CD4-positive, alpha-beta T cell treated with Interferon gamma for 1 hour (primary cell): ENCODE results near the gene PARD6G.
"Not testable (repeated sequence)": the region's sequence is repeated elsewhere in the genome, so short reads cannot be mapped to it uniquely, and the experiment has no call there.

Source experiments
- DNase-seq: peaks from one replicate; pipeline ENCODE4 v3.0.0-alpha.2; 2020

The PARD6G gene, protein sequence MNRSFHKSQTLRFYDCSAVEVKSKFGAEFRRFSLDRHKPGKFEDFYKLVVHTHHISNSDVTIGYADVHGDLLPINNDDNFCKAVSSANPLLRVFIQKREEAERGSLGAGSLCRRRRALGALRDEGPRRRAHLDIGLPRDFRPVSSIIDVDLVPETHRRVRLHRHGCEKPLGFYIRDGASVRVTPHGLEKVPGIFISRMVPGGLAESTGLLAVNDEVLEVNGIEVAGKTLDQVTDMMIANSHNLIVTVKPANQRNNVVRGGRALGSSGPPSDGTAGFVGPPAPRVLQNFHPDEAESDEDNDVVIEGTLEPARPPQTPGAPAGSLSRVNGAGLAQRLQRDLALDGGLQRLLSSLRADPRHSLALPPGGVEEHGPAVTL

DNA sequence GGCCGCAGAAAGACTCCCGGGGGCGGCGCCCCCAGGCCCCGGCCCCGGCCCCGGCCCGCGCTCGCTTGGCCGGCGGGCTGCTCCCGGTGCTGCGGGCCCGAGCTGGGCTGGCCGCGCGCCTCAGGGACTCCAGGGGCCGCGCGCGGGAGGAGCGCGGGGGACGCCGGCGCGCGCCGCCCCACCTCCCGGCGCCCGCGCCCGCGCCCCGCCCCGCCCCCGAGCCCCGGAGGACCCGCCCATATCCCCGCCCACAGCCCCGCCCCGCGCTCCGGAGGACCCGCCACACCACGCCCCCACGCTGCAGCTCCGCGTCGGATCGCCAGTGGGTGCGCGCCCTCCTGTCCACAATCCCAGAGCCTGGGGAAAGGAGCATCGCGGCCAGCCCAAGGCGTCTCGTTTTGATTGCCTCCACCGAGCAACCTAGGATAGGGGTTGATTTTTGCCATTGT lies at the start of gene PARD6G:
TSS of gene PARD6G (minus strand) at position 122 of the 449 bp plus-strand sequence. CDS start 166 bp downstream, outside the sequence.
- peak; percentile 54 for DNase-seq

DNA sequence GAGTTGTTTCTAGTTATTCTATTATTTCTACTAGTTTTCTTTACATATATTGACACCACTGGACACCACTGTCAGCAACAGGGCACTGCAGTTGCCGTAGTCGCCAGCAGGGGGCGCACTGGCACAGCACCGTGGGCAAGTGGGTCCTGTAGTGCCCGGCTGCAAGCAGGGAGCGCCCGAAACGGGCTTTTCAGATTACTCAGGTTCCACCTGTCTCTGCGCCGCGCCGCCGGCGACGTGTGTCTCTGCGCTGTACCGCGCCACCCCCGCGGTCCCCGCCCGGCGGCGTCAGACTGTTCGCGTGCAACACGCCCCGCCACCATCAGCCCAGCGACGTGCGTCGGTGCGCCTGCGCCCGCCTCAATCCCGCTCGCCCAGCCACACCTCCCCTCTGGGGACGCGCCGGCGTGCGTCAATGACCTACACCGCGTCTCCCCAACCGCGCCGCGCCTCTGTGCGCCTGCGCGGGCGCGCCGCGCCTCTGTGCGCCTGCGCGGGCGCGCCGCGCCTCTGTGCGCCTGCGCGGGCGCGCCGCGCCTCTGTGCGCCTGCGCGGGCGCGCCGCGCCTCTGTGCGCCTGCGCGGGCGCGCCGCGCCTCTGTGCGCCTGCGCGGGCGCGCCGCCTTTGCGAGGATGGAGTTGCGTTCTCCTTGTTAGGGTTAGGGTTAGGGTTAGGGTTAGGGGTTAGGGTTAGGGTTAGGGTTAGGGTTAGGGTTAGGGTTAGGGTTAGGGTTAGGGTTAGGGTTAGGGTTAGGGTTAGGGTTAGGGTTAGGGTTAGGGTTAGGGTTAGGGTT lies 15.1 kb upstream of the PARD6G start:
- not testable (repeated sequence) for DNase-seq

DNA sequence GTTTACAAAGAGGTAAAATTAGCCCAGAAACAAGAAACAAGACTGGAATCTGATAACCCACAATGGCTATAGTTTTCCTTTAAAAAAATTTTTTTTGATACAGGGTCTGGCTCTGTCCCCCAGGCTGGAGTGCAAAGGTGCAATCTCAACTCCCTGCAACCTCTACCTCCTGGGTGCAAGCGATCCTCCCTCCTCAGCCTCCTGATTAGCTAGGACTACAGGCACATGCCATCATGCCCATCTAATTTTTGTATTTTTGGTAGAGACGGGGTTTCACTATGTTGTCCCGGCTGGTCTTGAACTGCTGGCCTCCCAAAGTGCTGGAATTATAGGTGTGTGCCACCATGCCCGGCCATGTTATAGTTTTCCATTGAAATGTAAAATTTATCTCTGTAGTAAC lies 12.3 kb upstream of the PARD6G start:
- no peak for DNase-seq

DNA sequence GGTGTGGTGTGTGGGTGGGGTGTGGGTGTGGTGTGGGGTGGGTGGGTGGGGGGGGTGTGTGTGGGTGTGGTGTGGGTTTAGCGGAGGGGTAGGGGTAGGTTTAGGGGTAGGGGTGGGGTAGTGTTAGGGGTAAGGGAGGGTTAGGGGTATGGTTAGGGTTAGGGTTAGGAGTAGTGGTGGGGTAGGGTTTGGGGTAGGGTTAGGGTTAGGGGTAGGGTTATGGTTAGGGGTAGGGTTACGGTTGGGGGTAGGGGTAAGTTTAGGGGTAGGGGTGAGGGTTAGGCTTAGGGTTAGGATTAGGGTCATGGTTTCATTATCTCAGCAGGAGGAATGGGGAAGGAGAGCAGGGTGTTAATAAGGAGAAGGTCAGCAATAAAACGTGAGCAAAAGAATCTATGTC lies 11.3 kb upstream of the PARD6G start:
- no peak for DNase-seq

DNA sequence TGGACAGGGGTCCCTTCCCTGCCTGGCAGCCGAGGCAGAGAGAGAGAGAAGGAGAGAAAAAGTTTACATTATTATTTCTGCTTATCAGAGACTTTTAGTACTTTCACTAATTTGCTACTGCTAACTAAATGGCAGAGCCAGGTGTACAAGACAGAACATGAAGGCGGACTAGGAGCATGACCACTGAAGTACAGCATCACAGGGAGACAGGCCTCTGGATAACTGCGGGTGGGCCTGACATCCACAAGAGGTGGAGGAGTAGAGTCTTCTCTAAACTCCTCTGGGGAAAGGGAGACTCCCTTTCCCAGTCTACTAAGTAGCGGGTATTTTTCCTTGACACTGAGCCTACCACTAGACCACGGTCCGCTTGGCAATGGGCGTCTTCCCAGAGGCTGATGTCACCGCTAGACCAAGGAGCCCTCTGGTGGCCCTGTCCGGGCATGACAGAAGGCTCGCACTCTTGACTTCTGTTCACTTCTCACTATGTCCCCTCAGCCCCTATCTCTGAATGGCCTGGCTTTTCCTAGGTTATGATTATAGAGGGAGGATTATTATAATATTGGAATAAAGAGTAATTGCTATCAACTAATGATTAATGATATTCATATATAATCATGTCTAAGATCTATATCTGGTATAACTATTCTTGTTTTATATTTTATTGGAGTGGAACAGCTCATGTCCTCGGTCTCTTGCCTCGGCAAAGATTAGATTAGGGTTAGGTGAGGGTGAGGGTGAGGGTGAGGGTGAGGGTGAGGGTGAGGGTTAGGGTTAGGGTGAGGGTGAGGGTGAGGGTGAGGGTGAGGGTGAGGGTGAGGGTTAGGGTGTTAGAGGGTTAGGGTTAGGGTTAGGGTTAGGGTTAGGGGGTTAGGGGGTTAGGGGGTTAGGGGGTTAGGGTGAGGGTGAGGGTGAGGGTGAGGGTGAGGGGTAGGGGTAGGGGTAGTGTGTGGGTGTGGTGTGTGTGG lies 10.5 kb upstream of the PARD6G start:
- peak; percentile 48 for DNase-seq

DNA sequence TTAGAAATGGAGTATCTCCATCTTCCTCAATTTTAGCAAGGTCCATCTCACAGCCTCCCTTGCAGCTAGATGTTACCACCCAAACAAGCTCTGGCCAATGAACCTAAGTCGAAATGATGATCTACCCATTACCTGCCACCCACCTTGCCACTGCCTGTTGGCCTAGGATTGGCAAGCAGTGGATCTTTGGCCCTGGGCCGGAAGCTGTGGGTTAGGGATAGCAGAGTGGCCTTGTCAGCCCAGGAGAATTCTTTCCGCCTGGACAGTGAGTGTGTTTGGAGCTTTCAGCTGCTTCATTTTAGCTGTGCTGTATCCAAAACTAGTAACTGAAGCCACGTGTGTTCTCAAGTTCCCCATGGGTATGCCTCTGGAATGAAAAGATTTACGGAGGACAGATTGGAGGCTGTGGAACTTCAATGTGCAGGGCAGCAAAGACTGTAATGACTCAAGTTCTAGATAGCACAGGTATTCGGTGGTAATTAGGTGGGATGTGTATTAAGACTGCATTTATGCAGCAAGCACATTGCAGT lies 7.7 kb upstream of the PARD6G start:
- DNase-seq, result no peak

DNA sequence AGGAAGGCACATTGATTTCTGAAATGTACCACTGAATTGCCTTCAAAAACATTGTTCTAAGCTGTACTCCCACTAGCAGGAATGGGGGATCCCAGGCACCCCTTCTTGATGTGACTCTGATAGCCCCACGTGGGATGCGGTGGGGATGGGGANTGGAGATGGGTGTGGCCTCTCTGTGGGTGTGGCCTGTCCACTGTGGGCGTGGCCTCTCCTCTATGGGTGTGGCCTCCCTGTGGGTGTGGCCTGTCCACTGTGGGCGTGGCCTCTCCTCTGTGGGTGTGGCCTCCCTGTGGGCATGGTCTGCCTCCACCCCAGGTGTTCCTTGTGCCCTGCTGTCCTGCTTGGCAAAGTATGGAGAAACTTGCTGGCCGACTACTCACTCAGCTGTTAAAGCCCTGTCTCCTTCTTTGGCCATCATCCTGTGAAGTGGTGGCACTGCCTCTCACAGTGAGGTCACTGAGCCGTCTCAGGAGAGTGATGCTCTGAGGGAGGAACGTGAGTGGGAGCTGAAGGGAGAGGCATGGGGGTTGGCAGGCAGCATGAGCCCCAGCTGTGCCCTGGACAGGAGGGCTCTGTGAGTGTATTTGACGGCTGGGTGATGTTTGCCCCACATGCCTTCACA lies 6.7 kb upstream of the PARD6G start:
- no peak for DNase-seq

DNA sequence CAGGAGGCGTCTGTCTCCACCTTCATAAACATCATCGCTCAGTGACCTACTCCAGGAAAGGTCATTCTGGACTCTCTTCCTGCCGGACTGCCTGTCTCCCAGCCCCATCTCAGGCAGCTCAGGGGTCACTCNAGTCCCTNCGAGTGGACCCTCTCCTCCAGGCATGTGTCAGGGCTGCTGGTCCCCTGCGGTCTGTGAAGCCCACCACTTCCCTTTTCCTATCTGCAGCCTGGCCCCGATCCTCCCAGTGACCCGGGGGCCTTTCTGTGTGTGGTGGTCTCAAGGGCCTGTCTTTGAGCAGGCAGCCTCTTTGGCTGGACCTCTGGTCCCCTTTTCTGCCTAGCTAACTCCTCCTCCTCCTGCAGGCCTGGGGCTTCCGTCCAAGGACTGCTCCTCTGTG lies 5.9 kb upstream of the PARD6G start:
- DNase-seq, result no peak

DNA sequence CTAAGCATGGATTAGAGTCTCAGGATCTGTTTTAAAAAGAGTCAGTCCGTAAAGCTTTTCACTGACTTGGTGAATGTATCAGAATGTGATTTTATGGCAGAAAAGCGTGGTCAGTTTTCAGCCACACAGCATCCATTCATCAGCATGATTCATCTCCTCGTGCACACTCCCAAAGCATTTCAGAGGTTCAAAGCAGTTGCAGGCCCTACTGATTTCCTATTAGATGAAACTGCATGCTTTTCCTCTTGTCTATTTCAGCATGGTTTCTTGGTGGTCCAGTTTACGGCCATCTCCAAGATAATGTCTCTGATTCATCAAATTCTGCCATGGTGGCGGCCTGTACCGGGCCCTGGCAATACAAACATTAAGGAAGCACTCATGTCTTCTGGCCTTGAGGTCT lies 4.8 kb upstream of the PARD6G start:
- no peak for DNase-seq

DNA sequence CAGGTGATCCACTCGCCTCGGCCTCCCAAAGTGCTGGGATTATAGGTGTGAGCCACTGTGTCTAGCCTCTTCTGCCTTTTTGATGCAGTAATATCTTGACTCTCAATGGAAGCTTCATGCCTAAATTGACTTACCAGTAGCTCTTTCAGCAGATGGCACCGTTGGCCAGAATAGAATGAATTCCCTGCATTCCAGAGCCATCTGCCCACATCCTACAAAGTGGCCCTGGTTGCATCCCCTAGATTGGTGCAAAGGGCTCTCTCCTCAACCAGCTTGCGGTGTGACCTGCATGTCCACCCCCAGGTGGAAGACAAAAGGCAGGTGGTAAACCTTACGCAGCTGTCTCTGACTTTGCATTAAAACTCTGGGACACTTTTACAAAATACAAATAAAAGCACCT lies 4.4 kb upstream of the PARD6G start:
- no peak for DNase-seq

DNA sequence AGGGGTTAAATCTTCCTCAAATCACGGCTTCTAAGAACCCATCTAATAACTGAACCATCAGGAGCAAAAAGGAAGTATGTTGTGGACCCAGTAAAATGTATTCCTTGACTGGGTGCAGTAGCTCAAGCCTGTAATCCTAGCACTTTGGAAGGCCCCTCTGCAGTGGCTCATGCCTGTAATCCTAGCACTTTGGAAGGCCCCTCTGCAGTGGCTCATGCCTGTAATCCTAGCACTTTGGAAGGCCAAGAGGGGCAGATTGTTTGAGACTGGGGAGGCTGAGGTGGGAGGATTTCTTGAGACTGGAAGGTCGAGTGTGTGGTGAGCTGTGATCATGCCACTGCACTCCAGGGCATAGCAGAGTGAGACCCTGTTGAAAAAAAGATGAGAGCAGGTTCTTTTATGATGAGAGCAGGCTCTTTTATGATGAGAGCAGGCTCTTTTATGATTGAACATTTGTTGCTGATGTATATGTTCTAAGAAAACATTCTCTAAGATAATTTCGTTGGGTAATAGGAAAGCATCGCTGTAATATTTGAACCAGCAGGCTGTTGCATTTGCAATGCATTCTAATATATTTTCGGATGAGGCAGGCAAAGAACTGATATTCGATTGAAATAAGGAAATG lies 3.5 kb upstream of the PARD6G start:
- no peak for DNase-seq

DNA sequence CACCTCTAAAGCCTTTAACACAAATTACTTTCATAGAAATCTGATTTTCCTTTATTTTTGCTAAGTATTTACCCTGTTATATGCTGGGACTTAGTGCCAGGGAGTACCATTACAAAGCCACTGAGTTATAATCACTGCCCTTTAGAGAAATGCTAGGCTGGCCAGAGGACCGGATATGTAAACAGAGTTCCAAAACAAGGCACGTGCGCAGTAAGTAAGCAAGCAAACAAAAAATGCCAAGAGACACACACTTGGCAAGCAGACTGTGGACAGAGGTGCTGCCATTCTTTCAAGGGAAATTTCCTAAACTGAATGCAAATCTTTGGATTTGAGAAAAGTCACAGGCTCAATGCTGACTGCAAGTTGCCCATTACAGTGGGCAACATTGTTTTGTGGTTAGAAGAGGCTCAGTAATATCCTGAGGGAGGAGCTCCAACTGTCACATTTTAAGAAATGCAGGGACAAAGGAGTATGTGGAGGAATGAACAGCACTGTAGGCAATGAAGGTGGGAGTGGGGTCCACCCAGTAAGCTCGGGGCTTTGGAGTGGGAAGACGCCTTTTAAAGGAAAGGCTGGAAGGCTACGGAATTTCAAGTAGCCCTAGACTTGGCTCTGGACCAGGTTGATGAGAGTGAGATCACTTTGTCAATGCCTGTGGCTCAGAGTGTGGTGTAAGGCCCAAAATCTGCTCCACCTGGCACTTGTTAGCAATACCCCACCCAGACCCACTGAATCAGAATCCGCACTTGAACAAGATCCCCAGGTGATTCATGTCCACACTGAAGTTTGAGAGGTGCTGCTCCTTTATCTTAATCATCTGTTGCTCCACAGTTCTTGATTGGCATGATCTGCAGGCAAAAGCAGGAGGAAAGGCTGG lies 2.1 kb upstream of the PARD6G start:
- DNase-seq, result no peak

DNA sequence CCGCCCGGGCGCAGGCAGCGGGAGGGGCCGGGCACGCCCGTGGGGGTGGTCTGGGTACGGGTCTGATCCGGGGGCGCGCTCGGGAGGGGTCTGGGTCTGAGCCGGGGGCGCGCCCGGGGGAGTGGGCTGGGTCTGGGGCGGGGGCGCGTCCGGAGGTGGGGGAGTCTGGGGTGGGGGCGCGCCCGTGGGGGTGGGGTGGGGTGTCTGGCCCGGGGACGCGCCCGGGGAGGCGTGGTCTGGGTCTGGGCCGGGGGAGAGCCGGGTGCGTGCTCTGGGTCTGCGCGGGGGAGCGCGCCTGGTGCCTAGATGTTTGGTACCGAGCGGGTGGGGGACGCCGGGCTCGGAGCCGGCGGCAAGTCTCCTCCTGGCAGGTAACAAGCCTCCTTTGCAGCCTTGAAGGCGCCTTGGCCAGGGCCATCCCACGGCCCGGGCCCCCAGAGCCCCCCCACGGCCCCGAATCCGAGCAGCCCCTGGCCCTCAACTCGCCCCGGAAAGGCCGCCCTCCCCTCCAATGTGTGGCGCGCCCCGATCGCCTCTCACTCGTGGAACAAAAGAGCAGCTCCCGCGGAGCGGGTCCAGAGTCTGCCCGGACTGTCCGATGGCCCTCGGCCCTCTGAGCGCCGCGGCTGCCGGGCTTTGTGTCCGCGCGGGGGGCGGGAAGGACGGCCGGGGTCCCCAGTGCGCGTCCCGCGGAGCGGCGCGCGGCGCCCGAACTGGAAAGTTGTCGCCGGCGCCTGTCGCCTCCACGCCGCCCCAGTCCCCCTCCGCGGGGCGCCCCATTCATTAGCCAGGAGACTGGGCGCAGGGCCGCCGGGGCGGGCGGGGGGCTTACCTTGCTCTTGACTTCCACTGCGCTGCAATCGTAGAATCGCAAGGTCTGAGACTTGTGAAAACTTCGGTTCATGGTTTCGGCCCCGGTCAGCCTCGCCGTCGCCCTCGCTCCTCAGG lies 595 bp downstream of the PARD6G start:
- DNase-seq, result no peak

DNA sequence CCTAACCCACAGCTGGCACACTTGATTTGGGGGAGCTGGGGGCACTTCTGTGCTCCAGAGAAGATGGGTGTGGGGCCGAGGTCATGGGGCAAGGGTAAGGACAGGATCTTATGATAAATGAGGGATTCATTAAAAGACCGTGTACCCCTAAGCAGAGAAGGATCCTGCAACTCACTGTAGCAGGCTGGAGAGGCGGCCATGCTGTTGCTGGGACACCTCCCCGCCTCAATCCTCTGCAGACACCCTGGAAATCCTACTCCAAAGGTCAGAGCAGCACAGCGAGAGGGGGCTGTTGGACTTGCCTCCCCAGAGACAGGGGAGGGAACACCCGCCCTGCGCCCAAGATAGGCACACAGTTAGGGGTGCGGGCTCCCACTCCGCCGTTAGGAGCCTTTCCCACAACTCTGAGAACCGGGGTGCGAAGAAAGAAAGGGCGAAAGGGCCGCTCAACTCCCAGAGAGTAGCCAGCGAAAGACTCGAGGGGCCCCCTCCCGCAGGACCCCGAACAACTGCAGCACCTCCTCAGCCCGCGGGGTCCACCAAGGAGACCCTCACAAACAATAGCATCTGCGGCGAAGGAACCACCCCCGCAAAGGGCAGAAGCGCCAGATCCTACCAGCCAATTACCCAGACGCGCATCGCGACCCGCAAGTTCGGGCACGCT lies 1.4 kb downstream of the PARD6G start:
- DNase-seq, result no peak

DNA sequence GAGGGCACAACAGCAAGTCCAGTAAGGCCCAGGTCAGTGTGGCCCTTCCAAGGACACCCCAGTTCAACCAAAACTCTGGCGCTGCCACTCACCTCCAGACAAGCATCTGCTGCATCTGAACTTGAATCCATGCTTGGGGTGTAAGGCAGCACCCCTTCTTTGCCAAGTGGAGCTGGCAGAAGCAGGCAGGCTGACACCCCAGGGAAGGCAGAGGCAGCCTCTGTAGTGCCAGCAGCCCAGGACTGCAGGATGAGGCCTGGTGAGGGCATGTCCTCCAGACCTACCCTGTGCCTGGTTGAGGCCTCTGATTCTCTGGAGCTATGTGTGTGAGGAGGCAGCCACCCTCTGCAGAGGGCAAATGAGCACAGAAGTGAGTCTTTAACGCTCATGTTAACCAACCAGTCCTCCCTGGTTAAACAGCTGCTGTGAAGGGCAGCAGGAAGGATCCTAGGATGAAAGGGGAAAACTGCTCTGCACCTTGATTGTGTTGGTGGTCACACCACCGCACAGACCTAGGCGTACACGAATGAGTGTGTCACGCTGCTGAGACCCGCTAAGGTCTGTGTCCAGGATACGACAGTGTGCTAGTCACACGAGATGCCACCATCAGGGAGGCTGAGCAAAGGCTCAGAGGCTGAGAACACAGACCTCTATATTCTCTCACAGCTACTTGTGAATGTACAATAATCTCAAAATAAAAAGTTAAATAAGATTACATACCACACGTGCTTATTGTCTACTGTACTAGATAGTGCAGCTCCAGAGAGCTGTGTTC lies 2.2 kb downstream of the PARD6G start:
- no peak for DNase-seq

DNA sequence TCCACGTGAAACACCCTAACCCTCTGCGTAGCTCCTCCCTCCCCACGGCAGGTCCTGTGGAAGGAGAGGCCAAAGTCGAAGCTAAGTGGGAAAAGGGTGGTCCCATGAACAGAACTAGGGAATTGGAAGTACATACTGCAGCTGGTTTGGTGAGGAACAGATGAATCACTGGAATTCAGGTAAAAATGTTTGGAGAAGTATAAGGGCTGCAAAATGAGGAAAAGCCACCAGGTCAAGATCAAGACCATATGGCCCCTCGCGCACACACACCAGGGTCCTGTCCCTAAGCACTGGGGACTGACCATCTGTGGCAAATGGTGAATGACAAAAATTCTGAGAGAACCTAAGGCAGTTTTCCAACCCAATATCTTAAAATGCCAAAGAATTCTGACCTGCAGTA lies 3.1 kb downstream of the PARD6G start:
- DNase-seq, result no peak

DNA sequence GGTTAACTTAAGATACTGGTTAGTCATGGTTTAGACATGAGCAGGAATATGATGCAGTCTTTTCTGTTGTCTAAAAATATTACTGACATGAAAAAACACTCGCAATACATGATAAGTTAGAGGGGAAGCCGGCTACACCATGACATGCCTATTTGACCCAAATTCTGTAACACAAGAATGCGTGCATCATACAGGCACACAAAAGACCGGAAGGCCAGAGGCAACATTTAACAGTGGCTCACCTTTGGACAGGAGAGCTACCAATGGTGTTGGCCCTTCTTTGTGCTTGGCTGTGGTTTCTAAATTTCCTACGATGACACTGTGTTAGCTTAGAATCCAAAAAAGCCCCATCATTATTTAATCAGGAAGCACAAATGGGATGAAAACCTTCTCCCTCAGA lies 4.1 kb downstream of the PARD6G start:
- no peak for DNase-seq
